ENCODE measurements around the gene CREBRF.

DNA sequence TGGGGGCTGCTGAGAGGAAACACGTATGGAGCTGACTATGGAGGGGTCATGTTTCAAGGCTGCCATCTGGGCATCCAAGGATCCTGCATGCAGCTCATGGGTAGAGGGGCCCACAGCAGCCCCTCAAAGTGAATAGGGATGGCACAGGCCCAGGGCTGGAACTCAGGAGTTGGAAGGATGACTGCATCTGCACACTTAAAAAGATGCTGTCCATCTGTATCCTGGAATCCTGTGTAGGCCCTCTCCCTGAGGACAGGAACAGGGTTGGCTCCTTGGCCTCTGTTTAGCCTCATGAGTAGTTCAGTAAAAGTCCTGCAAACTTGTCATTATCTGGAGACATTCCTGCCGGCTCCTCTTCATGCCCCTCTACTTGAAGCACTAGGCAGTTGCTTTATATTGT is 92.2 kb downstream of the CREBRF start:
- TF ChIP-seq POLR2A (IDR thresholded peaks at IDR 0.05), result no peak
- TF ChIP-seq, protein P1, sequence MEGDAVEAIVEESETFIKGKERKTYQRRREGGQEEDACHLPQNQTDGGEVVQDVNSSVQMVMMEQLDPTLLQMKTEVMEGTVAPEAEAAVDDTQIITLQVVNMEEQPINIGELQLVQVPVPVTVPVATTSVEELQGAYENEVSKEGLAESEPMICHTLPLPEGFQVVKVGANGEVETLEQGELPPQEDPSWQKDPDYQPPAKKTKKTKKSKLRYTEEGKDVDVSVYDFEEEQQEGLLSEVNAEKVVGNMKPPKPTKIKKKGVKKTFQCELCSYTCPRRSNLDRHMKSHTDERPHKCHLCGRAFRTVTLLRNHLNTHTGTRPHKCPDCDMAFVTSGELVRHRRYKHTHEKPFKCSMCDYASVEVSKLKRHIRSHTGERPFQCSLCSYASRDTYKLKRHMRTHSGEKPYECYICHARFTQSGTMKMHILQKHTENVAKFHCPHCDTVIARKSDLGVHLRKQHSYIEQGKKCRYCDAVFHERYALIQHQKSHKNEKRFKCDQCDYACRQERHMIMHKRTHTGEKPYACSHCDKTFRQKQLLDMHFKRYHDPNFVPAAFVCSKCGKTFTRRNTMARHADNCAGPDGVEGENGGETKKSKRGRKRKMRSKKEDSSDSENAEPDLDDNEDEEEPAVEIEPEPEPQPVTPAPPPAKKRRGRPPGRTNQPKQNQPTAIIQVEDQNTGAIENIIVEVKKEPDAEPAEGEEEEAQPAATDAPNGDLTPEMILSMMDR (IDR thresholded peaks at IDR 0.05), result no peak

All from vagina (tissue), 2 donors.